Endothelial cell (in vitro differentiated cells): ENCODE data around the gene LINS1. TPM values are rescaled to one million over a fixed set of nuclear protein-coding genes. Genes with fewer than 3 reads are reported as not detected.

ENCODE experiments used
- DNase-seq: peaks from one replicate; pipeline ENCODE4 v3.0.0; 2021; ENCODE audit warnings: low spot score
- H3K27ac Mint-ChIP-seq: one replicate; pipeline ENCODE4 v1.8.0; 2021; ENCODE audit warnings: mixed read lengths, inconsistent platforms; ENCODE audit not compliant: unreplicated experiment
- H3K27me3 Mint-ChIP-seq: one replicate; pipeline ENCODE4 v1.8.0; 2021; ENCODE audit warnings: mild to moderate bottlenecking, moderate library complexity, mixed read lengths, inconsistent platforms; ENCODE audit not compliant: unreplicated experiment
- H3K36me3 Mint-ChIP-seq: one replicate; pipeline ENCODE4 v1.8.0; 2021; ENCODE audit warnings: mild to moderate bottlenecking, low read depth, mixed read lengths, inconsistent platforms; ENCODE audit not compliant: unreplicated experiment
- H3K4me1 Mint-ChIP-seq: one replicate; pipeline ENCODE4 v1.8.0; 2021; ENCODE audit warnings: mild to moderate bottlenecking, mixed read lengths, inconsistent platforms; ENCODE audit not compliant: unreplicated experiment
- H3K4me3 Mint-ChIP-seq: one replicate; pipeline ENCODE4 v1.8.0; 2021; ENCODE audit warnings: mild to moderate bottlenecking, mixed read lengths, inconsistent platforms; ENCODE audit not compliant: unreplicated experiment
- H3K9me3 Mint-ChIP-seq: one replicate; pipeline ENCODE4 v1.8.0; 2021; ENCODE audit warnings: mixed read lengths, inconsistent platforms; ENCODE audit not compliant: unreplicated experiment
- total RNA-seq: library from RNA; stranded (reverse); fragmentation: NEBNext Ultra II Directional; extraction: Animal tissue kit (Norgen Biotek cat#: 25700); gene quantifications from one replicate; pipeline ENCODE4 v1.2.1, GENCODE V29; 2021; ENCODE audit not compliant: unreplicated experiment
- TF ChIP-seq, protein P1 (sequence below): fragments of 200-600 bp; sonication (generic); IDR thresholded peaks from one replicate; pipeline ENCODE4 v1.5.0; 2021; ENCODE audit warnings: antibody characterized with exemption; ENCODE audit not compliant: unreplicated experiment

The LINS1 gene
- total RNA-seq, 1 donor from 2014 or later: 10.2 TPM

GRCh38 chr15:100615801-100616200, 13.8 kb upstream of the LINS1 start:
- Mint-ChIP-seq H3K9me3 (no peaks in the 10 kb centered on the region), H3K36me3 (peaks cover 14% of the 10 kb centered on the region), H3K4me1 (no peaks in the 10 kb centered on the region), H3K27me3 (no peaks in the 10 kb centered on the region), H3K27ac (no peak overlapping the region), H3K4me3 (no peak overlapping the region)
- no peak for DNase-seq
- TF ChIP-seq, protein P1, sequence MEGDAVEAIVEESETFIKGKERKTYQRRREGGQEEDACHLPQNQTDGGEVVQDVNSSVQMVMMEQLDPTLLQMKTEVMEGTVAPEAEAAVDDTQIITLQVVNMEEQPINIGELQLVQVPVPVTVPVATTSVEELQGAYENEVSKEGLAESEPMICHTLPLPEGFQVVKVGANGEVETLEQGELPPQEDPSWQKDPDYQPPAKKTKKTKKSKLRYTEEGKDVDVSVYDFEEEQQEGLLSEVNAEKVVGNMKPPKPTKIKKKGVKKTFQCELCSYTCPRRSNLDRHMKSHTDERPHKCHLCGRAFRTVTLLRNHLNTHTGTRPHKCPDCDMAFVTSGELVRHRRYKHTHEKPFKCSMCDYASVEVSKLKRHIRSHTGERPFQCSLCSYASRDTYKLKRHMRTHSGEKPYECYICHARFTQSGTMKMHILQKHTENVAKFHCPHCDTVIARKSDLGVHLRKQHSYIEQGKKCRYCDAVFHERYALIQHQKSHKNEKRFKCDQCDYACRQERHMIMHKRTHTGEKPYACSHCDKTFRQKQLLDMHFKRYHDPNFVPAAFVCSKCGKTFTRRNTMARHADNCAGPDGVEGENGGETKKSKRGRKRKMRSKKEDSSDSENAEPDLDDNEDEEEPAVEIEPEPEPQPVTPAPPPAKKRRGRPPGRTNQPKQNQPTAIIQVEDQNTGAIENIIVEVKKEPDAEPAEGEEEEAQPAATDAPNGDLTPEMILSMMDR: no peak

GRCh38 chr15:100614918-100615317, 12.9 kb upstream of the LINS1 start:
- no peak for DNase-seq
- Mint-ChIP-seq H3K27ac (no peak overlapping the region), H3K9me3 (no peaks in the 10 kb centered on the region), H3K27me3 (no peaks in the 10 kb centered on the region), H3K4me3 (no peak overlapping the region), H3K4me1 (no peaks in the 10 kb centered on the region), H3K36me3 (peaks cover 14% of the 10 kb centered on the region)
- TF ChIP-seq, protein P1: no peak

- Mint-ChIP-seq H3K27ac (no peak overlapping the region), H3K9me3 (no peaks in the 10 kb centered on the region), H3K4me1 (no peaks in the 10 kb centered on the region), H3K36me3 (peaks cover 14% of the 10 kb centered on the region), H3K27me3 (no peaks in the 10 kb centered on the region), H3K4me3 (no peak overlapping the region)
- TF ChIP-seq, protein P1: no peak
- DNase-seq: no peak
These were observed 12.4 kb upstream of the LINS1 start for GRCh38 chr15:100614336-100614735.

GRCh38 chr15:100613208-100613607, 11.2 kb upstream of the LINS1 start:
- TF ChIP-seq, protein P1: no peak
- DNase-seq: no peak
- H3K27ac Mint-ChIP-seq: no peak overlapping the region
- no peaks in the 10 kb centered on the region for H3K4me1 Mint-ChIP-seq
- peaks cover 14% of the 10 kb centered on the region for H3K36me3 Mint-ChIP-seq
- H3K27me3 Mint-ChIP-seq: no peaks in the 10 kb centered on the region
- H3K4me3 Mint-ChIP-seq: no peak overlapping the region
- no peaks in the 10 kb centered on the region for H3K9me3 Mint-ChIP-seq

- H3K27me3 Mint-ChIP-seq: no peaks in the 10 kb centered on the region
These were observed 10.6 kb upstream of the LINS1 start for GRCh38 chr15:100612539-100612938.

More at GRCh38 chr15:100612539-100612938, 10.6 kb upstream of the LINS1 start:
- H3K36me3 Mint-ChIP-seq: peaks cover 14% of the 10 kb centered on the region
- TF ChIP-seq, protein P1: no peak
- no peak overlapping the region for H3K4me3 Mint-ChIP-seq
- DNase-seq: no peak
- H3K9me3 Mint-ChIP-seq: no peaks in the 10 kb centered on the region
- H3K27ac Mint-ChIP-seq: no peak overlapping the region
- no peaks in the 10 kb centered on the region for H3K4me1 Mint-ChIP-seq
